NOMO-1 treated with DMSO at 0.1 percent for 48 hours (cell line): ENCODE data around the gene SLC9A9.
A peak's percentile ranks its signal among the peaks of the same experiment; 100 is the strongest.

Experiments used
- DNase-seq: peaks from one replicate; lab custom pipeline; 2025; ENCODE audit not compliant: unreplicated experiment; lab: John Stamatoyannopoulos, UW

The SLC9A9 gene

GRCh38 chr3:143343944-143344343, 504.3 kb downstream of the SLC9A9 start:
- DNase-seq: no peak

DNA sequence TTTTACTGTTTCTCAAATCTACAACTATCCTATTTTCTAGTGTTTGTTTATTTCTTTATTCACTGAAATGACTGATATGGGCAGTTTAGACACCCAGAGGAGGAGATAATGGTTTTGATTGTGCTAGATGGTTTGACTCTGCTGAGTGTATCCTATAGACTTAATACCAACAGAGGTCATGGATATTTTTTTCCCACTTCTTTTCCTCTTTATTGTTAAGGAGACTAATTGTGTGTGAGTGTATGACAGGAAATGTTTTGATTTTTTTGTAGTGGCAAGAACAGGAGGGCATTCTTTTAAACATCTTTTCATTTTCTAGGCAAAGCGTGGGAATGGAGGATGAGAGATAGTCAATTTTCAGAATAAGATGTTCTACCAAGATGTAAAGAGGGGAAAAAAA, 505.2 kb downstream of the SLC9A9 start:
- DNase-seq: no peak

DNA sequence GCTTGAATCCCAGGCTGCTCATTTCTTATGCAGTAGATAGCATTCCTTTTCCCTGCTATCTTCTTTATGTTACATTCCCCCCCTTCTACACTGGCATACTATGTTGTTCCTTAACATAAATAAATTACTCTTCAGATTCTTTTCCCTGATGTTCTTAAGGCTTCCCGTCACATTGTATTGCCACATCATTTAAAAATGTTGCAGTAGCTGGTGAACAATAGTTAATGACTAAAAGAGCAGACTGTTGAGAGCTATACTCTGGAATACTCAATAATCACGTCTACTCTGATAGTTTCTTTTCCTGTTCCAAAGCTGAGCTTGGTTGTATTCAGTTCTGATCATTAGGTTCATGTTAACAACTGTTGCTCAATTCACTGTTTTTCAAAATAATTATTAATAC, 508.8 kb downstream of the SLC9A9 start:
- DNase-seq: no peak

DNA sequence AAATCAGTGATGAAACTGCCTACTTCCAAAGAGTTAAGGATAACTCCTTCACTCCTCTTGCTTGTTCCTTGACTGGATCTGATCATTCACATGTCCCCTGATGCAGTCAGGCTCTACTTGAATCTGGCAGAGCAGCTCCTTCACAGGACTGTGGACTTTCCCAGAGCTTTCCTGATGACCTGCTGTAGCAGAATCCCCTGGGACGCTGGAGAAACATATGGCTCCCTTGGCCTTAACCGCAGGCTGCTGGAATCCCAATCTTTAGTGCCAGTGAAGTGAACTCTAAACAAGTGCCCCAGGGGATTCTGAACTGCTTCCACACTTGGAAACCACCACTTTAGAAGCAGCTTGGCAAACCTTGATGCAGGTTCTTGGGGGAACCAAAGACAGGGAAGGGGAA, 510.9 kb downstream of the SLC9A9 start:
- DNase-seq: no peak

- no peak for DNase-seq
Observed at GRCh38 chr3:143334231-143334630, 514.0 kb downstream of the SLC9A9 start.

DNA sequence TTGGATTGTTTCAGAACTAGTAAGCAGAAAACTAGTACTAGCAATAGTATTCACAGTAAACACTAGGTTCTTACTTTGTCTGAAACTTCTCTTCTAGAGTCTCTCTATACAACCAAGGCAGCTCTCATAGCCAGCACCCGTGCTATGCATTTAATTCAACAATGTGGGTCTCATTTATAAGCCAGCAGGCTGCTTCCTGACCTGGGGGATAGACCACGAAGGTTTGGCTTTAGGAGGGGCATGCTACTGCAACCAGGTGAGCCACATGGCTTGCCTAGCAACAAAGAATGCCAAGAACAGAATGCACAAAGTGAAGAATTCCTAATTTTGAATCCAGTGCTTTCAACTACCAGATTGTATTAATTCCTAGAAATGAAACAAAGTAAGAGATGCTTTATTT, 514.9 kb downstream of the SLC9A9 start:
- DNase-seq: no peak

DNA sequence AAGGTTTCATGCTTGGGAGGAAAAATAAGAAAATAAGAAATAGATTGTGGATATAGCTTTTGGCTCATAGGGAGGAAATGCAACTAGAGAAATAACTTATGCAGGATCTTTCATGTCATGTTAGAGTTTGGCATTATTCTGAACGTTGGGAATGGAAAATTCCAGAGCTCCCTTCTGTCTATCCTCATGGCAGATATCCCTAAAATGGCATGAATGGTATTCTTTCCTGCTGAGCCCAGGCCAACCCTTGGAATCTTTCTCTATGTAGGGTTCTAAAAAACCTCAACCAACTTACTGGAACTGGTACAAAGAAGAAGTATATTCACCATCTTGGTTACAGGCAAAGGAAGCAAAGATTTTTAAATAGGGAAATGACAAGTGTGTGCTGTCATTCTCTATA, 516.2 kb downstream of the SLC9A9 start:
- DNase-seq: no peak

GRCh38 chr3:143331350-143331749, 516.9 kb downstream of the SLC9A9 start:
- DNase-seq: no peak

- DNase-seq: no peak
Observed at GRCh38 chr3:143330296-143330868, 517.9 kb downstream of the SLC9A9 start.

GRCh38 chr3:143329567-143330211, 518.6 kb downstream of the SLC9A9 start:
- peak; percentile 15 for DNase-seq

DNA sequence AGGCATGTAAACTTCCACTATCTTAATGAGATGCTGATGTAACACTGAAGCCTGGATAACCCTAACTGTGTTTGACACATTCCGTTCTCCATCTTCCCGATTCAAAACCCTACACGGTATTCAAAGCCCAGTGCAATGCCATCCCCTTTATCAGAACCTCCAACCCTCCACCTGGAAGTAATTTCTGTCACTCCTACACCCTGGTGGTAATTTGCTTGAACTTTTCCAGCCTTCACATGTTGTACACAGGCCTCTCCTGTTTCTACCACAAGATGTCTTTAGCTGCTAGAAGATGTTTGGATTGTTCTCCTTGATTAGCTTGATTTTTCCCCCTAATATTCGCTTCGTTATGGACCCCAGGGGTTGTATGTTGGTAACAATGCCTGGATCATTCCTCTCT, 519.8 kb downstream of the SLC9A9 start:
- DNase-seq: no peak

- peak; percentile 61 for DNase-seq
Observed at GRCh38 chr3:143326983-143327778, 521.1 kb downstream of the SLC9A9 start.

GRCh38 chr3:143321058-143321769, 527.1 kb downstream of the SLC9A9 start:
- no peak for DNase-seq

GRCh38 chr3:143315766-143316165, 532.5 kb downstream of the SLC9A9 start:
- peak; percentile 51 for DNase-seq

DNA sequence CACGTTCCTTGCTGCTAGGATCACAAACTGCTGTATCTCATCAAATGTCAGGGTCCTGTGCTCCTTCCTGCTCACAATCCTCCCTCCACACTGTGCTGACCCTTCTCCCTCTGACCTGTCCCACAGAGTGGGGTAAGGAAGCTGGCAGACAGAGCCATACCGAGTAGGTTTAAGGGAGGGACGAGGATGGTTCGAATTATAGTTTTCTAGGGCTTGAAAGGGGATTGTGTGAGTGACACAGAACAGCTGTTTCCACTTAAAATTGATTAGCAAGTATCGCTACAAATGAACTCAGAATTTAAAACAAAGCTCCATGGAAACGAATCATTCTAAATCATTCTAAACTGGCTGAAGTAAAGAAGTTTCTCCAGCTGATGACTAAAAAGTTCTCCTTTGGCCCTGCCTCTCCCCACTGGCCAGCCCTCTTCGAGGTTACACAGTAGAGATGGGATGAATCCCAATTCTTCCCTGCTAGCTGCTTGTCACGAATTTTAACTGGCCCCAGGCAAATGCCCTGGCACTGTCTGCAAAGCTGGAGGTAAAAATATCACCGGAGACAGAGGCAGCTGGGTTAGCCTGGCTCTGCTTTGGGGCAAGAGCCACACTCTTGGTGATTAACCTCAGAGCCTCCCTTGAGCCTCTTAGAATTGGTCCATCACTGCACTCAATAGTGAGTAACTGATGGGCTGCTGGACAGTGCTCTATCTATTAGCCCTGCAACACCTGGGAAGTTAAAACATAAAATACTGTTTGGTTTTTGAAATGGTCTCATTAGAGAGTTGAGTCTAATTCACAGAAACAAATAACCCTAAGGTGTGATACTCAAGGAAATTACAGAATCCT, 533.8 kb downstream of the SLC9A9 start:
- no peak for DNase-seq

DNA sequence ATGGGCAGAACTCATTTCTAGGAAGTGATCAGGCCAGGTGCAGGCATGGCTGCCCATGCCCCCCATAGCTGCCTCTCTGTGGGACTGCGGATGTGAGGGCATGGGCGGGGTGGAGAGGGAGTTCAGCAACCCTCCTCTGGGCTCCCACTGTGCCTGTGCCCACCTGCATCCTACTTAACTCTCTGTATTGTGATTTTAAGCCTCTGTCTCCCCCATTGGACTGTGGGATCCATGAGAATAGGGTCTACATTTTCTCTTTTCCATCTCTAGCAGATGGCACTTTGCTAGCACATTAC, 534.4 kb downstream of the SLC9A9 start:
- no peak for DNase-seq

DNA sequence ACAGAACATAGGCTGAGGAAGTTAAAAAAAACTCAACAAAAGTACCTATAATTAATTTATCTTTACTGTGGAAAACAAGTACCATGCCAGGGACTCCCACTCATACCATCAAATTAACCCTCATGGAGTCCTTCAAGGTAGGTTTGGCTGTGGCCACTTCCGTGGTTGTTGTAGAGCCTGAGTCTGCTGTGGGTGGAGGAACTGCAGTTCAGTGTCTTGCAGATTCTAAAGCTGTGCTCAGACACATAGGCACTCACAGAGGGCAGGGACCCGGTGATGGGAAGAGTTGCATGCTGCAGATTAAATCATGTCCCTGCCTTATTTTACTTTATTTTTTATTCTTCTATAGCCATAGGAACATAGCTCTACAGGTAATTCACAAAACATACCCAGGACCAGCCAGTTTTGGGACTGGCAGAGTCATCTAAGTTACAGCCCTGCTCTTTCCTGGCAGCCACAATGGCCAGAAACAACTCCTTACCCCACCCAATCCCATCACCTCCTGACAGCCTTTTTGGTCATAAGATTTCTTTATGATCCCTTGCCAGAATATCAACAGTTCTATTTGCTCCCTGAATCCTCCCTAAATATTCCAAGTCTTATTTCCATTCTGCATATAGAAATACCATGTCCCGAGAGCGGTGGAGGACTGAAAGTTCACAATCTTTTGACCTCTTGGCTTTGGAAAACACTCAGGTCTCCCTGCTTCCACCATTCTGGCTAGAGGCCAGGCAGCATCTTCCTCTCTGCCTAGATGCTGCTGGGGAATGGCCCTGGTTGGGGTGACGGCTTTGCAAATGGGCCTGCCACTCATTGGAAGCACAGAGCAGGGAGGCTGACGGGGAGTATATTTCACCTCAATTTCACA, 535.0 kb downstream of the SLC9A9 start:
- DNase-seq: no peak

- DNase-seq: no peak
Observed at GRCh38 chr3:143311096-143311495, 537.2 kb downstream of the SLC9A9 start.

DNA sequence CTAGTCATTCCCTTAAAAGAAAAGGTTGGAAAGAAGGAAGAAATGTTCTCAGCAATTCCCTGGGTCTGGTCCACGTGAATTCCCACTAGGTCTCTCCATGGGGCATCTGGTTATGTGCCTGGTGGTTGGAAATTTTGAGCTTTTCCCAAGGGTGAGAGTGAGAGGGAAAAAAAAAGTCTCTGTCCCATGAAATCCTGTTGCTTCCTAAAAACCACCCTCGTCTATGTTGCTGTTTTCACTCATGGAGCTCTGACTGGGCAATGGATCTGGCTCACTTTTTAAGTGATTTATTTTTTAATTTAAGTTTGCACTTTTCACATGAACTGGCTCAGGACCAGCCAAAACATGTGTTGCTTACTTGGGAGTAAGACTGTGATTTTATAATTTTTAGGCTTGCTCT, 538.6 kb downstream of the SLC9A9 start:
- no peak for DNase-seq

DNA sequence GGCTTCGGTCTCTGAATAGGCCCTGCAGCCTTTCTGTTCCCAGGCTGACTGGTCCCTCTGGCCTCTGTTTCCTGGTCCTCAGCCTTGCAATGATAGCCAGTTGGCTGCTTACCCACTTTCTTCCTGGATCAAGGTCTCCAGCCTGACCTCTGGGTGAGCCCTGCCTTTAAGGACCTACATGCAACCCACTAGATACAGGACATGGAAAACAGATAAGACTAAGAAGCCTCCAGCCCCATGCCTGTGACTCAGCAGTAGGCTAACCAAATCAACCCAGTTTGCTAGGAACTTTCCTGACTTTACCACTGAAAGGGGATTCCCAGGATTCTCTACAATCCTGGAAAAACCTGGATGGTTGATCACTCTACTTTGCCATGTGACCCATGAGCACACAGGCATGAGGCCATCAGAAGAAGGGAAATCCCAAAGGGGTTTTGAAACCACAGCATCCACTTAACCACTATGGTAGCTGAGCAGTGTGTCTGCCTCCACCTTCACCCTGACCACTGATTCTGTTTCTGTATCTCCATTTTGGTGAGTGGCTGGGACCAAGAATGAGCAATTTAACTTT, 540.6 kb downstream of the SLC9A9 start:
- no peak for DNase-seq
